ENCODE results near the gene PDE6G.
"Not testable (repeated sequence)": the region's sequence is repeated elsewhere in the genome, so short reads cannot be mapped to it uniquely, and the experiment has no call there.

The PDE6G gene

DNA sequence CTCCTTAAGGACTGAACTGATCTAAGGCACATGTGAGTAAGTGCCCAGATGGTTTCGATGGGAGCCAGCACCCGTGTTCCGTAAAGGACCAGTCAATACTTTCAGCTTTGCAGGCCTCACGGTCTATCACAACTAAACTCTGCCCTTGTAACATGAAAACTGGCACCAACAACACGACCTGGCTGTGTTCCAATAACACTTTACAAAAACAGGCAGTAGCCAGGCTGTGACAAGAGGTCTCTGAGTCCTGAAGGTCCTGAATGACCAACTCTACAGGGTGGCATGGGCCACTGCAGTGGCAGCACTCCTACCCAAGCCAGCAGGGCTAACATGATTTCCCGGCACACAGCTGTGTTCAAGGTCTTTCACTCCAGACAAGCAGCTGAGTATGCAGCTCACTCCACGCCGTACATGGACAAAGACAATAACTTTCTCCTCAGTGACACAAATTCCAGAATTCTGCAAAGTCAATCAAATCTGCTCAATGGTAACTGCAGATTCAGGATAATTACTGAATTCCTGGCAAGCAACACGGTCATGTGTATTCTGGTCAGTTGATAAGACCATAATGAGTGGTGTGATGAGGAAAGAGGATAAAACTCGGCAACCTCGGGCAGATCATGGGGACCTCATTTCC is 34.7 kb downstream of the PDE6G start:
- no peak for DNase-seq

DNA sequence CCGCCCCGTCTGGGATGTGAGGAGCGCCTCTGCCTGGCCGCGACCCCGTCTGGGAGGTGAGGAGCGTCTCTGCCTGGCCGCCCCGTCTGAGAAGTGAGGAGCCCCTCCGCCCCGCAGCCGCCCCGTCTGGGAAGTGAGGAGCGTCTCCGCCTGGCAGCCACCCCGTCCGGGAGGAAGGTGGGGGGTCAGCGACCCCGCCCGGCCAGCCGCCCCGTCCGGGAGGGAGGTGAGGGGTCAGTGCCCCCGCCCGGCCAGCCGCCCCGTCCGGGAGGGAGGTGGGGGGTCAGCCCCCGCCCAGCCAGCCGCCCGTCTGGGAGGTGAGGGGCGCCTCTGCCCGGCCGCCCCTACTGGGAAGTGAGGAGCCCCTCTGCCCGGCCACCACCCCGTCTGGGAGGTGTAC is 38.0 kb downstream of the PDE6G start:
- not testable (repeated sequence) for DNase-seq

DNA sequence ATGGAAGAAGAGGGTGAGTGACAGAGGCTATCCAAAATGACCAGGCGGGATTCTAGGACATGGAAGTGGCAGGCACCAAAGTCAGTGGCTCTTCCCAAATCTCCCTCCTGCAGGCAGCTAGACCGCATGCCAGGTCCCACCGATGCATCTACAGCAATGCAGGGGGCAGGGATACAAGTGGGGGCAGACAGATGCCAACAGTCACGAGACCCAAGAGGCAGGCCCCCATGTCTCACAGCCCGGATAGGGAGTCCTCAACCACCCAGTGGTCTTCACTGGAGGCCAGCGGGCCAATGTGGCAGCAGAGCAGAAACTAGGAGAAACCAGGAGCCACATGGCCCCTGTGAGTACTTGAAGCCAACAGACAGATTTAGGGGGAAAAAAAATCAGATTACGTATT is 39.5 kb downstream of the PDE6G start:
- DNase-seq, result no peak

DNA sequence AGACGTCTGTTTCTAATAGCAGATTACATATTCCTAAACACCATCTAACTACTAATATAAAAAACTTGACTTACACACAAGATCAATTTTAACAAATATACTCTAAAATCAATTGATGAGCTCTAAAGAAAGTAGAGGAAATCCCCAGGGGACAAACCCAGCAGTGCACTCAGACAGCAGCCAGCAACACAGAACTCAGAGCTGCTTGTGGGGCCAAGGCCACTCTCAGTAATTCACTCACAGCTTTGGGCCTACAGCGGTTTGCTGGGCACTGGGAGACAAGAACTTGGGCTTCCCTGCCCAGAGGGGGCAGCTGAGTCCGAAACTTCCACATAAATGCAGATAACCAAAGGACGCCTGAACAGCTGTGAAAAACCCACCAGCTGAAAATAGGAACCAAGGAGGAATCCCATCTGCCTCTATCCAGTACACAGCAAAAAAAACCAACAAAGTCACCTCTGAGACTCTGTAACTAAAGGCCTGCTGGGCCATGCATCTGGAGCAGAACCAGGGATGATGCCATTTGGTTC is 40.9 kb downstream of the PDE6G start:
- DNase-seq, result no peak

DNA sequence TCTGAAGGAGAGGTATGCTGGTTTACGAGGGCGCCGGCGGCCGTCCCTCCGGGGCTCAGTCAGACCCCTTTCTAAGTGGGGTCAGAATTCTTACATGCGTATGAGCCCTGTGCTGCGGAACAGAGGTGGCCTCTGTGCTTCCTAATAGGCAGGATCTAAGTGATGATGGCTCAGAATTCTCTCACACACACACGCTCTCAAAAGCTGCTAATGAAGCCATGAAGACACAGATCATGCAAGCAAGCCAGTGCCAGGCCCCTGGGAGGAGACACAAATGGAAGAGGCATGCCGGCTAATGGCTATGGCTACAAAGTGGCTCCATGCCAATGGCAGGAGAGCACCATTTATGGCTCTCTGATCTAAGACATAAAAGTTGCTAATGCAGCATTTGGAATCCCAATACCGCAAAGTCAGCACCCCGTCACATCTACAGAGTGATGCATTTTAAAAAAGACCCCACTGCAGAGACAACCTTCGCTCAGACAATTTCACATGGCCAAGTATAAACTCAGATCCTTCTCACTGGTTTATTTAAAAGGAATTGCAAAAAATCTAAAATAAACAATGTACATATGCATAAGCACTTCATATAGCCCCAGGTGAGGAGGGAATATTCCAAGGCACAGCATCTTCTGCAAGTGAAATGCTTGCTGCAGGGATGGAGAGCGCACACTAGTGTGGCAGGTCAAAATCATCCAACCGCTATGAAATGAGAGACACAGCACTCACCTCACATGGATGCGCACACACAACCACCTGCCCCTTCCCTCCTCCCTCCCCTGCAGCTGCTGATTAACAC is 44.0 kb downstream of the PDE6G start:
- no peak for DNase-seq

DNA sequence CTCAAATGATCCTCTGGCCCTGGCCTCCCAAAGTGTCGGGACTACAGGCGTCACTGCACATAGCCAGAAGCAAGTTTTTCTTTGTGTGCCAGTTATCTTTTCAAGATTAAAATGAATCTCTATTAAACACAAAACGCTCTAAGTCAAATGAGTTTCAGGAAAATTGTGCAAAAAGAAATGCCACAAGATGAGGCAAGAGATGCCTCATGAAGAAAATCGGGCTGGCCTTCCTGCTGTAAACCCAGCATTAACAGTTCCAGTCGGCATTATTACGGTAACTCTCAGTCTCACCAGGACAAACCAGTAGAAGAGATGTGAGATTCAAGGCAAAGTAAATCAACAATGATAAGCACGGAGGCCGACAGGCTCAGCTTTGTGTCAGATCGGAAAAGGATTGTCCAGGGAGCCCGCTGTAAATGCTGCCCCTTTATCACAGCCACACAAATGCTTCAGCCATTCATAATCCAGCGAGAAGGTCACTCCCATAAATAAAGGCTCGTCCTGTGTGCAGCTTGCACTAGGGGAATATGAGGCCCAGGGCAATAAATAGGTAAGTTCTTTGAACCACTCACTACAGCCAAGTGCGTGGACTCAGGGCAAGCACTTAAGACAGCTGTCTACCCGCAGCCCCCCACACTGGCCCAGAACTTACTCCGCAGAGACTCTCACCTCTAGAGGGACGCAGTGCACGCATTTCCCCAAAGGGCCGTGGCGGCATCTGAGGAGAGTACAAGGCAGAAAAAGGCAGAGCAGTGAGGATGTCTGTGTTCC is 46.6 kb downstream of the PDE6G start:
- no peak for DNase-seq

DNA sequence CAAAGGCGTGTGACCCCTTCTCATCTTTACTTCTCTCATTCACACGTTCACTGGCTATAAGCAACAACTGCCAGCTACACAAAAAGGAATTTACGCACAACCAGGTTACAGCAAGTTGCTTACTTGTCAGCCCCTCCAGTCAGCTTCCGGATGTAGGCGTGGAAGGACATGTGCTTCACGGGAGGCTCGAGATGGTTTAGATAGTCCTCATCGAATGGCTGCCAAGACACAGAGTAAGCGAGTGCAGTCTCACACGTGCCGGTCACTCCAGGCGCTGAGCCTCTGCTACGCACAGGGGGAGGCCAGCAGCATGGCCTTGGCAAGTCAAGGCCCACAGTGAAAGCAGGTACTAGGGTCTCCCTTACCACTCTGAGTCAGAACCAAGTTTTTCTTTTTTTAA is 47.7 kb downstream of the PDE6G start:
- no peak for DNase-seq

DNA sequence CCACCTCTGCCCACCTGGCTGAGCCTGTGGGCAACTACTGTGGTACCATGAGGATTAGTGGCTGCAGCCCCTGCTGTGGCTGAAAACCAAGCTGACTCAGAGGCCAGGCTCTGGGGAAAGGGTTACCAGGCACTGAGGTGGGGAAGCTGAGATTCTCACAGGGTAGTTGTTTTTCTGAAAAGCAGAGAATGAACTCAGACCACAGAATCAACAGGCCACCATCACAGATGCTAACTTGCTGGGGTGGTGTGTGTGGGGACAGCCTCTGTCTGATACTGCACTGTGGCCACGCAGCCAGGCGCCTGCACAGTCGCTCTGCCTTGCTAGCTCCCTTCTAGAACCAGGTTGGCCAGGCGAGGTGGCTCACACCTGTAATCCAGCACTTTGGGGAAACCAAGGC is 48.3 kb downstream of the PDE6G start:
- no peak for DNase-seq

DNA sequence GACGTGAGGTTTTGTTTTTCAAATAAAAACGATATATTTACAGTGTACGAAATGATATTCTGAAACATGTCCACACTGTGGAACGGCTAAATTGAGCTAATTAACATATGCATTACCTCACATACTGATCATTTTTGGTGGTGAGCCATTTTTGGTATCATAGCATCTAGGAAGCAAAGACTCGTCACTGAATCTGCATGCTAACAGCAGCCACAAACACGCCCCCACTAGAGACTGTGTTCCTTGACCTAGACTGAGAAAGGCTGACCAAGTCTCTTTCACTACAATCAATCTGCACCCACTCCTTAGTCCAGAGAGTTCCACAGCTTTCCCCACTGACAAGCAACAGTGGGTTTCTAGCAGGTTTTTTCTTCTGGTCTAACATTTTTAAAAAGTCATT is 48.9 kb downstream of the PDE6G start:
- no peak for DNase-seq

DNA sequence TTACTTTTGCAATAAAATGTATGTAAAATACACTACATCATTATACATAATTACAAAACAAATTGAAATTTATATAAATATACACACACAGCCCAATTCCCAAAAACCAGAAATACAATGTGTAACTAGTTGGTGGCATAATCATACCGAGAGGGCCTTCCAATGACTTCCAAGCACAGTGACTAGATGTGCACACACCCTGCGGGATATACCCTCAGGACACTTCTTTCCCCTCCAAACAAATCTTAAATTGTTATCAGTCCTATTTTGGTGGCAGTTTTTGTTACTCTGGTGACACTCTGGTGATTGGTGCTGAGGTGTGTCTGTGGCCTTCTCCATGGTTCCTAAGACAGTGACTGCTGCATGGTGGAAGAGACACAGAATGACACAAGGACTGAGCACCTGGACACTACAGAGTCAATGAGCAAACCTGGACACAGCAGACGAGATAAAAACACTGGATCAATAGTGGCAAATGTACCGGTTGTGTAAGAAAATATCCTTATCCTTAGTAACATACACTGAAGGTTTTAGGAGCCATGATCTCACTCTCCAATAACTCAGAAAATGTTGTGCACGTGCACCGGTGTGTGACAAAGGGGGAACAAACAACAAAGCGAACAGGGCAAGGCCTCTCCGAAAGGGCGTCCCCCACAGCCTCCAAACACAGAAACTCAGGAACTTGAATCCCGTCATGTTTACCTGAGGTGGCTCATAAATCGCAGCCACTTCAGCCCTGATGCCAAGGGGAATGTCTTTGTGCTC is 52.3 kb downstream of the PDE6G start:
- DNase-seq, result no peak

DNA sequence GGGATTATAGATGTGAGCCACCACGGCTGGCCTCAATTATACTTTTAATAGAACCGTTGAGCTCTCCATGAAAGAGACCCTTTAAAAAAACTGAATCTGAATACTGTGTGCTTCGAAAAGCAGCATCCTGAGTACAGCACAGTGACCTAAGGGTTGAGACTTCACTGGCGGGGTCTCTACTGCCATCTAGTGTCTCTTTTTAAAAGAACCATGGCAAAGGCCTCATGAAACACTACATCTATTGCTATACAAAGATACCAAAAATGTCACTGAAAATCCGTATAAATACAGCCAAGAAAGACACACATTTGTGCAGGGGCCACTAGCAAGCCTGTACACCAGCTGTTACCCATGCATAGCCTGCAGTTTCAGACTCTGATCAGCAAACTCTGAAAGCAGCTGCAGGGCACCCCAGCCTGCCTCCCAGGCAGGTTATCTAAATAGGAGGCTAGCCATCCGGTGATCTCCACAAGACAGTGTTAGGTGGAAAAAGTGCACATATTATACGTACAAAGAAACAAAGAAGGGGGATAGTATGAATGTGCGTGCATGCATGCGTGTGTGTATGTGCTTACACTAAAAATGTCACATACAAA is 54.7 kb downstream of the PDE6G start:
- no peak for DNase-seq

Measured in SIG-M5 (cell line).